HG03457 (cell line): ENCODE results near the gene NKD1.

Experiments
- ATAC-seq: cut with Tn5 transposase; IDR thresholded peaks from one replicate; pipeline ENCODE4 v1.9.1; 2021; ENCODE audit warnings: moderate number of reproducible peaks; ENCODE audit not compliant: unreplicated experiment

Gene NKD1

DNA sequence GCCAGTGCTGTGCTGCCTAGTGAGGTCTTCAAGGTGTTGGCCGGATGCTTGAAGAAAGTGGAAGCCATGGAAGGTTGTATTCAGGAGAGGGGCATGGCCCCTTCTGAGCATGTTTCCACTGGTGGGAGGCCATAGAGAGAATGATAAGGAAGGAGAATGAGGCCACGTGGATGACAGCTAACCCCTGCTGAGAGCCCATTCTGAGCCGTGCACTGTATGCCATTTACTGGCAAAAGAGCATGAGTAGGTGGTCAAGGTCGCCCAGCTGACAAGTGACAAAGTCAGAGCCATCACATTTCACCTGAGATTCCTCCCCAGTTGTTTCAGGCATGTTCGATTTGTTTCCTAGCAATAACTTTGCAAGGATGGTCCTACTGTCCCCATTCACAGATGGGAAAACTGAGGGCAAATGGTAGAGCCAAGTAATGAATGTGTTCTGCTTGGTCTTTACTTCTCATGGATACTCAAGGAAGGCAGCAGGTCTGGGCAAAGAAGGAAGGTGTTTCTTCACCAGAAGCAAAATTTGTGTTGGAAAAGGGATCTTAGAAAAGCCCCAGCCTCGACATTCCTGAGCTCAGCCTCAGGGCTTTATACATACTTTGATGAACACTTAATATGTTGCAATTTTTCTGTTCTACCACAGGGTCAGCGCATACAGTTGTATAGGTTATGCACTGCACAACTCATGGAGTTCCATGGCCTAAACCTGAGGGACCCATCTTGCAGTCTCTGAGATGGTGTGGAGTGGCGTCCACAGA lies 10.5 kb upstream of the NKD1 start:
- no peak for ATAC-seq

DNA sequence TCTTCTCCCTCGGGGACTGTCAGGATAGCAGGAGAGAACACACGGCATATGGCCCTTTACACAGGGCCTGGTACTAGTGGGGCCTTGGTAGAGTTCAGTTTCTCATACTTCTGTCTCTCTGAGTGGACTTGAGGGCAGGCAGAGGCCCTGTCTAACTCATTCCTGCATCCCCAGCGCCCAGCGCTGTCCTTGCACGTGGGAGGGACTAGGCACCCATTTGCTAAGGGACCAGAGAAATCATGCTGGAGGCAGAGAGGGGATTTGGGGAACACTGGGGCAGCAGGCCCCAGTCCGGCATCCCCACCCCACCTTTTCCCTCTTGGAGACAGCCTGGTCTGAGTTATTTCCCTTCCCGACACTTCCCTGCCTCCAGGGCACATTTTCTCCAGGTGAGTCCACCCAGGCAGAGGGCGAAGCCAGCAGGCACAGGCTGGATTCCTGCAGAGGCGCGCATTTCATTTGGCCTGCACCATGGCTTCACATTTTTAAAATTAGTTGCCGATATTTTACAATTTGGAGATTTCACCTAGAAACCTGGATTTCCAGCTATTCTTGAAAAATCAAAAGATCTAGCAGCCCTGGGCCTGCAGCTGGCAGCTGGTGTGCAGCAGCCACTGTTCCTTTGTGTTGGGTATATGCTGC lies 9.7 kb upstream of the NKD1 start:
- ATAC-seq = no peak

DNA sequence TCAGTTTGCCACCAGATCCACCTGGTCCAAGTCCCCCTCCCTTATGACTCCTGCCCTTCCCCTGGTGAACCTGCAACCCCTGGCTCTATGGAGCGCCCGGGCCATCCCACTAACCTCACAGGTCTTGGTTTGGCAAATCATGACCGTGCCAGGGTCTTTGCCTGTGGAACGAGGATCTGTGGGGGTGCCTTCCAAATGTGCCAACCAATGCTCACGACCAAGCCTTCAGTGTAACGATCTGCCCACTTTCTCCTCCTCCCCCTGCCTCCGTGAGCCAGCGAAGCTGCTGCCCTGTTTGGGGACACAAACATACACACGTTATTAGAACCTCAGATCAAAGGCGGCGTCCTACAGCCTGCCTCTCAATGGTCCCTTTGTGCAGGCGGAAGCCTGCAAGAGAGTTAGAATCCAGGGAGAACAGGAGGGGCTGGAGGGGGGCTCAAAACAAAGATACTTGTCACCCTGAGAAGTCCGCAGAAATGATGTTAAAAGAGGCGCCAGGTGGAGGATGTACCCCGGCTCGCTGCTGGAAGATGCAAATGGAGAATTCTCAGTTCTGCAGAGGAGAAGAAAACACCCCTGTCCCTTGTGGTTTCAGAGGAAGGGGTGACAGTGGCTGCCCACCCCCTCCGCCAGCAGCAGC lies 9.0 kb upstream of the NKD1 start:
- no peak for ATAC-seq

GRCh38 chr16:50539822-50540710 lies 8.1 kb upstream of the NKD1 start:
- no peak for ATAC-seq

GRCh38 chr16:50540711-50541007 lies 7.5 kb upstream of the NKD1 start:
- no peak for ATAC-seq

DNA sequence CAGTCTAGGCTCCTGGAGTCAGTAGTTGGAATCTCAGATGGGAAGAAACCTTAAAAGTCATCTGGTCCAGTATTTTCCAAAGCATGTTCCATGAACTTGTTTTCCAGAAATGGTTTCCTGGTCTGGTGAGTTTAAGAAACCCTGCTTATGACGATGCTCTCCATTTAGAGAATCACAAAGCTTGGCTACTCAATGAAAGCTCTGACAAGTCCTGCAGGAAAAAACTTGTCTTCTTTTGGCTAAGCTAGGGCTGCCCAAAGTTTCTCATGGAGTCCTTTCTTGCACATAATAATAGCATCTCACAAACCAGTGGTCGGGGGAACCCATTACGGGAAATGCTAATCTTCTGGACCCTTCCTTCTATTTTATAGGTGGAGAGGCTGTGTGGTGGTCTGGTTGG lies 5.5 kb upstream of the NKD1 start:
- no peak for ATAC-seq

- ATAC-seq = no peak
Measured at GRCh38 chr16:50546125-50546524, 2.1 kb upstream of the NKD1 start.

DNA sequence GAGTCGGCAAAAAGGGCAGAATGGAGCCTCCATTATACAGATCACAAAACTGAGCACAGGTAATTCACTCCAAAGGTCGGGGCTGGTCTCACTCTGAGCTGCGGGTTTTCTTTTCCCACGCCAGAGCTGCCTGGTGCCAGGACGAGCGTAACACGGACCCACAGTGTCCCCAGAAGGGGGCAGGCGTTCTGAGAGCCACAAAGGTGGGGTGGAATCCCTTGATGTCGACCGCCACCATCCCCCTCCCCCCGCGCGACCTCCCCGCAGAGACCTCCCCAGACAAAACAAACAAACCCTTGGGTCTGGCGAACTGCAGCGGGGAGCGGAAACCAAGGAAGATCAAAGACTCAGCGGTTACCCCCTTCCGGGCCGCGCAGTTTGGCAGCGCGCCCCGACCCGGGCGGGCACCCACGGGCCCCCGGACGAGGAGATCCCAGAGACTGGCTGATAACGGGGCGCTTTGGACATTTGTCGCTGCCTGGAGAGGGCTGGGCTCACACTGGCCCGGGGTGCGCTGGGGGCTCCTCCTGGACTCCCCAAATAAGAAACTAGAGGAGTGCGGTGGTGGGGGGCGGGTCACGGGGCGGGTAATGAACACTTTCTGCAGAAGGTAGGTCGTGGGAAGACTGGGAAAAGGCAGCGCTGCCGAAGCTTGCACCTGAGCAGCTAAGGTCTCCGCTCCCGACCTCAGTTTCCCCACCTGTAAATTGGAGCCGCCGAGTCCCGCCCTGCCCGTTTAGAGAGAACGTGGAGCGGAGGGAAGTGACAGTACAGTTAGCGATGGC lies 664 bp upstream of the NKD1 start:
- no peak for ATAC-seq

DNA sequence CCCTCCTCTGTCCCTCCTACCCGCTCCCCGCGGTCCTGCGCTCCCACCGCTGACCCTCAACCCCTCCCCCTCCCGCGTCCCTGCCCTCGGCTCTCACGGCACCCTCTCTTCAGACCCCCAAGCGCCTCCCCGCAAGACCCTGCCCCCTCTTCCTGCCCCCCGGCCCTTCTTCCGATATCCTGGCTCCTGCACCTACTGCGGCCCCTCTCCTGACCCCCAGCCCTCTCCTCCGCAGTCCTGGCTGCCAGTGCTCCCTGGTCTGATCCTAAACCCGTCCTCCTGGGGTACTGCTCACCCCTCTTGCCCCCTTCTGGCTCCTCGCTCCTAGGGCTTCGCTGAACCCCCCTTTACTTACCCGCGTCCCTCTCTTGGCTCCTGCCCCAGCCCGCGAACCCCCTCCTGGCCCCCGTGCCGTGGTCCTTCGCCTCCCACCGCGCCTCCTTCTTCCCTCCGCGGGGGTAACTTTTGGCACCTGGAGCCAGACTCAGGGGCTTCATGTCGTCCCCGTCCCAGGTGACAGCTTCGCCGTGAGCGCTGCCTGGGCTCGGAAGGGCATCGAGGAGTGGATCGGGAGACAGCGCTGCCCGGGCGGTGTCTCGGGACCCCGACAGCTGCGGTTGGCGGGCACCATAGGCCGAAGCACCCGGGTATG lies 839 bp downstream of the NKD1 start:
- no peak for ATAC-seq

- no peak for ATAC-seq
Measured at GRCh38 chr16:50549561-50549915, 1.3 kb downstream of the NKD1 start.

DNA sequence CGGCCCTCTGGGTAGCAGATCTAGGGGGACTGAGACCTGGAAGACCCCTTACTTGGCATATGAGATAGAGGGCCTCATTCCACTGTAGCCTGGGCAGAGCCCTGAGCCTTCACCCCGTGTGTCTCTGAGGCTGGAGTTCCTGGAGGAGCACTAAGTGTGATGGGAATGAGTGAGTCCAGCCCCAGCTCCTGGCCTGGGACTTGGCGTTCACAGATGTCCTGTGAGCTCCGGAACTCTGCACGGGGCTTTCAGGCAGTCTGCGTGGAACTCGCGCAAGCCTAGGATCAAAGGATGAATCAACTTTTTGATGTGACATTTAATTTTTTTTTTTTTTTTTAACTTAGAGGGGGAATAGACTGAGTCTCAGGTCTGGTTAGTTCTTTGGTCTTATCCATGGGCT lies 1.8 kb downstream of the NKD1 start:
- no peak for ATAC-seq

GRCh38 chr16:50550866-50551641 lies 2.9 kb downstream of the NKD1 start:
- no peak for ATAC-seq

DNA sequence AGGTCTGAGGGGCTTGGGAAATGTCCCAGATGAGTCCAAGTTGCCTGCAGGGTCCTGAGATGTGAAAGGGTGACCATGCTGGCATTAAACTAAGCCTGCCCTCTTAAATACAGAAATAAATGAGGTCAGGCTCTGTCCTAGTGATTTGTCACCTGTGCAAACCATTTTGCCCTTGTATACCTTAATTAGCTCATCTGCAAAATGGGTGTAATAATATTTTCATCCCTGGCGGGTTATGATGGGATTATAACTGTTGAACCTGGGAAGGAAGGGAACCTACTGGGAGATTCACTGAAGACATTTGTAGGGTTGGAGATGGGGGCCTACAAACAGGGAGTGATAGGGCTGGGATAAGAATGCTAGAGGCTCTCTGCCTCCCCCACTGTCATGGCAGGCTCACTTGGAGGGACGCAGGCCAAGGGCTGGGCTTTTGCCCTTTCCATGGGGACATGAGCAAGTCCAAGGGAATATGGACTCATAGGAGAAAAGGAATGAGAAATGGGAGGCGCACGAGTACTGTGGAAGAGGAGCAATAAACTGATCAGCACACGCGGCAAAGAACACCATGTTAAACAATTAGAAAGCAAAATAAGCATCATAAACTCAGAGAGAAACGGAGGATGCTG lies 4.4 kb downstream of the NKD1 start:
- ATAC-seq = no peak

GRCh38 chr16:50553182-50553710 lies 5.0 kb downstream of the NKD1 start:
- no peak for ATAC-seq

- no peak for ATAC-seq
Measured at GRCh38 chr16:50553731-50554360, 5.7 kb downstream of the NKD1 start.

DNA sequence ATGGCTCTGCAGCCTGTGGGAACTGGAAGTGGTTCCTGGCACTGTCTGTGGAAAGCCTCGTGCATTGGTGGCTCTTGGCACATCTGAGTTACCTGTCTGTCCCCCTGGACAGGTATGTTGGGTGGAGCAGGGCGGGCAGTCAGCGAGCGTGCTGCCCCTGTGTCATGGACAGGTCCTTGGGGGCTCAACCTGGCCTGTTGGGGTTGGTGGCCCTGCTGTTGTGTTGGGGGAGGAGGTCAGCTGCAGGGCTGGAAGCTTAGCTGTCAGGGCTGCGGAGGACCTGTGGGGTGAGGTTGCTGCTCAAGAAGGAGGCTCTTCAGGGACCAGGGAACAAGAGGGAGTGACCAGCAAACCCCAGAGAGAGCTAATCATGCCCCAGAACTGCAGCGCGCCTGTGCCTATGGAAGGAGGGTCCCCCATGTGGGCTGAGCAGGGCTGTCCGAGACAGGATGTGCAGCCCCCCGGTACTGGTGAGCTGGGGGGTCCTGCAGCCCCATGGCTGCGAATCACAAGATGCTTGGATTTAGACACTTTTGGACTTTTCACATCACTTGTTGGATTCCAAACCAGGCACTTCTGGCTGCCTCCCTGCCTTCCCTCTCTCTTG lies 7.2 kb downstream of the NKD1 start:
- ATAC-seq = no peak

DNA sequence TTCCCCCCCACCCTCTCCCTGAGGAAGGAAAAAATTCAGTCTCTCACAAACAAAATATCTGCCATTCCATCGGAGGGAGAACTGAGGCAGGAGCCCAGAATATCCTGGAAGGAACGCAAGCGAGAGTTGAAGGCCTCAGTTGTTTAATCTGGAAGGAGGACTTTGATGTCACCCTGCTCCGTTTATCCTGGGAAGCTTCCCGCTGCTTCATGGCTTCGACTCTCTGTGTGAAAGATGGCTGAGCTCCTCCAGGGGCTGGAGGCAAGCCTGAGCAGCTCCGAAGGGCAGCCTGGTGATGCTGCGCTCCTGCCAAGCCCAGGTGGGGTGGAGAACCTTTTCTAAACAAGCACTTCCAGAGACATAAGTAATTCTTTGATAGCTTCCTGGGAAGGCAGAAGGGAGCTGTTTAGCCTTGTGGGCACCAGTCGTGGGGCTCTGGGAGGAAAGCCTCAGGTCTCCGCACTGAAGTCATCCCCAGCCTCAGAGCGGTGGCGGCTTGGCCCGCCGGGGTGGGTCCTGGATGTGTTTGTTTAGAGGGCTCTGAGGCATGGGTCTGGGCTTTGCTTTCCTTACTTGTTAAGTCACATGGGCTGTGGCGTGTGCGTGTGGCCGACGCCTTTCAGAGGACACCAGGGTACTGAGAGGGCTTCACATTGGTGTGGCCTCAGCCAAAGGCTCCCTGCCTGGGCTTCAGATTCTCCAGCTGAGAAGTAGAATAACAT lies 7.9 kb downstream of the NKD1 start:
- ATAC-seq = no peak
